NCI-H2171 treated with DMSO at 0.1 percent for 48 hours (cell line): ENCODE data around the gene SNAPC2.
"Not testable (repeated sequence)": the region's sequence is repeated elsewhere in the genome, so short reads cannot be mapped to it uniquely, and the experiment has no call there.

Experiments
- DNase-seq: peaks from one replicate; lab custom pipeline; 2025; lab: John Stamatoyannopoulos, UW

The SNAPC2 gene

DNA sequence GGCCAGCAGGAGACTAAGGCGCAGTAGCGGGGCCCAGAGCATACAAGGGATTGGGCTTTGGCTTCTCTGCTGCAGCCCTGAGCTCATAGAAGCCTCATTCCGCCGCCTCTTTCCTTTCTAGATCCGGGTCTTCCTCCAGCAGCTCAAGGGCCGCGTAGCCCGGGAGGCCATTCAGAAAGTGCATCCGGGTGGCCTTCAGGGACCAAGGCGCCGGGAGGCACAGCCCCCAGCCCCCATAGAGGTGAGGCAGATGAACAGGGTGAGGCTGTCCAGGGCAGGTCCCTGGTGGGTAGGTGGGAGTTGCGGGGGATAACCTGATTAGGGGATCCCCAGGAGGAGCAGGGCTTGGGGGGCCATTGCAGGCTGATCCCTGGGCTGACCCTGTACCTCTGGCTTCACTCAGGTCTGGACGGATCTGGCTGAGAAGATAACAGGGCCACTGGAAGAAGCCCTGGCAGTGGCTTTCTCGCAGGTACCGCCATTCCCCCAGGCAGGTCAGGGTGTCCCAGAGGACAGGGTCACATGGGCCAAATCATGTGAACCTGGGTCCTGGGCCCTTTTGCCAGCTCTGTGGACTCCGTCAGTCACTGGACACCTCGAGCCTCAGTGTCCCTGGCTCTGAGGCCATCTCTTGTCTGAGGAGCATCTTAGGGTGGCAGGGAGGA is 1.3 kb downstream of the SNAPC2 start:
- DNase-seq: no peak

DNA sequence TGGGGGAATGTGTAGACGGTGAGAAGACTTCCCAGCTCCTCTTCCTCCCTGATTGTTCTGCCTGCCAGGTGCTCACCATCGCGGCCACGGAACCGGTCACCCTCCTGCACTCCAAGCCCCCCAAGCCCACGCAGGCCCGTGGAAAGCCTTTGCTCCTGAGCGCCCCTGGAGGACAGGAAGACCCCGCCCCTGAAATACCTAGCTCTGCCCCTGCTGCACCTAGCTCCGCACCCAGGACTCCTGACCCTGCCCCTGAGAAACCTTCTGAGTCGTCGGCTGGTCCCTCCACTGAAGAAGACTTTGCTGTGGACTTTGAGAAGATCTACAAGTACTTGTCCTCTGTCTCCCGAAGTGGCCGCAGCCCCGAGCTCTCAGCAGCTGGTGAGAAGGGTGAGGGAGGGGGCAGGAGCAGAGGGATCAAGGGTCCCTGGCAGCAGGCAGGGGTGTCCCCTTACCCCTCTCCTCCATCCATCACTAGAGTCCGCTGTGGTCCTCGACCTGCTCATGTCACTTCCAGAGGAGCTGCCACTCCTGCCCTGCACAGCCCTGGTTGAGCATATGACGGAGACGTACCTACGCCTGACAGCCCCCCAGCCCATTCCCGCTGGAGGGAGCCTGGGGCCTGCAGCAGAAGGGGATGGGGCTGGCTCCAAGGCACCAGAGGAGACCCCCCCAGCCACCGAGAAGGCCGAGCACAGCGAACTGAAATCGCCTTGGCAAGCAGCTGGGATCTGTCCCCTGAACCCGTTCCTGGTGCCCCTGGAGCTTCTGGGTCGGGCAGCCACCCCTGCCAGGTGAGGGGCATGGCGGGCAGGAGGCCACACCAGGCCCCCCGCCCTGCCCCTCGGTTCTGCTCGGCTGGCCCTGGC is 2.1 kb downstream of the SNAPC2 start:
- DNase-seq: no peak

DNA sequence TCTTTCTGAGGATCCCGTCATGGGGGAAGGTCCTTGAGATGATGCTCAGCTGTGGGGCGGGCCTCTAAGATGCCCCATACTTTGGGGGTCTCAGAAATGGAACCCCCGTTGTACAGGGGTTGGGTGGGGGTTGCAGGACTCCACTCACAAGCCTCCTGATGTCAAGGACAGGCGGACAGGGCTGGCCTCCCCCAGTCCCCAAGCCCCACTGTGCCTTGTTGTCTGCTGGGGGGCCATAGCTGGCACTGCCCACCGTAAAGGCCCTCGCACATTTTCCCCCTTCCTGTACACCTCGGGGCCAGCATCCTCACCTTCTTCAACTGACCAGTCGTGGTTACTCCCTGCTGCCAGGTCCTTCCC is 2.7 kb downstream of the SNAPC2 start:
- no peak for DNase-seq

DNA sequence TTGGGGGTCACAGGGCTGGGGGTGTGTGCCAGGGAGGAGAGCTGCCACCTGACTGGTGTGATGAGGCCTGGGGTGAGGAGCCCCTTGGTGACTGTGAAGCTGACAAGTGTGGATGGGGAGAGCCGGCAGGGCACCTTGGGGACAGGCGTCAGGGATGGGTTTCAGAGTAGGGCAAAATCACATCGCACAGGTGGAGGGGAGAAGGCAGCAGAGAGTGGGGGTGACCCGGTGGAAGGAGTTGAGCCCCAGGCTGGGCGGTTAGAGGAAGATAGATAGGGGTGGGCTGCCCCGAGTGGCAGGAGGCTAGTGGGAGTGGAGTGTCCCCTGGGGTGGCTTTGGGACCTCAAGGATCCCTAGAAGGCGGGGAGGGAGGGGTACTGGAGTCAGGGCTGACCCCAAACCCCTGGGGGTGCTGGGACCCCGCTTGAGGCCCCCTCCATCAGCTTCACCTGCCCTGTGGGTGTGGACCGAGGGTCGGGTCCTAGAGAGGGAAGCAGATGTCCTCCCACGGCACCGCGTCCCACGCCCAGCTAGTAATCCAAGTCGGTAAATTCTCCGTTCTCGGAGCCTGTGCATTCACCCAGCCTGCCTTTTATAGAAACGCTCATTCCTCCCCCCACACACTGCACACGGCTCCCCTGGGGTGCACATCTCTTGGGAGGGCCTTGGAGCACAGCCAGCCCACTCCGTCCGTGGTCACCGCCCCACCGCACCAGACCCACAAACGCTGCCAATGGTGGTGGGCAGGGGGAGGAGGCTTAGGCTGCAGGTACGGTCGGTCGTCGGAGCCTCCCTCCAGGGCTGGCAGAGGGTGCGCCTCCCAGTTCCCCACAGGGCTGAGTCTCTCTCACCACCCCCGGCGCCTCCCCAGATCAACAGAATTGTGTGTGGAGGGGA is 3.4 kb downstream of the SNAPC2 start:
- no peak for DNase-seq

DNA sequence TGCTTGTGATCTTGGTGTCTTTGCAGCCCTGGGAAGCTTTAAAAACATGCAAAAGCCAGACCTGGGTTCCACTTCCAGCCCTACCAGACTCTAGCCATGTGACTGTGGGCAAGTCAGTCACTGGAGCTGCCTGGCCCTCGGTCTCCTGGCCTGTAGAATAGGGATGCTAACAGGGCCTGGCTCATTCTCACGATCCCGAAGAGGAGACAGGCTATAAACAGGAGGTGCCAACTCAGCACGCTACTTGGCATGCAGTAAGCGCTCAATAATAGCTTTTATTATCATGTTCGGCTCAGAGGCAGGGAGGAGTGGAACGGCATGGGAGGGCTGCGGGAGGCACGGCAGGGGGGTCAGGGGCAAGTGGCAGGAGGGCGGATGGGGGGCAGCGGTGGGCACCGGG is 4.1 kb downstream of the SNAPC2 start:
- no peak for DNase-seq

DNA sequence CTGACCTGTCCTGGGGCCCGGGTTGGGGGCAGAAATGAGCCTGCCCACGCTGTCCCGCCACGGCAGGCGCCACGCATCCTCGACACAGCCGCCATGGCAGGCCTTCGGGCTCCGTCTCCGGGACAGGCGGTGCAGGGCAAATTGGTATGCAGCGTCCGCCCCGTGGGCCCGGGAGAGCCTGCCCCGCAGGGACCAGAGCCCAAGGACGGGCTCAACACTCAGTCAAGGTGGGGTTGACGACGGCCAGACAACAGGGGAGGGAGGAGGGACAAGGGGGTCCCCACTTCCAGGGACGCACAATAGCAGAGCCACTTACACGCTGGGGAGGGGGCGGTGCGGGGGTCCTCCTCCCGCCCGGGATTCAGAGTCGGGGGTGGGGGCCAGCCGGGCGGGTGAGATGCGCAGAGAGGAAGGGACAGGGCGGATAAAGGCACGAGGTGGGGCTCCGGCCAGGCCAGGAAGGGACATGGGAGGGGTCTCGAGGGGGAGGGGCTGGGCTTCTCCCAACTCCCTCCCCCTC is 4.6 kb downstream of the SNAPC2 start:
- no peak for DNase-seq

DNA sequence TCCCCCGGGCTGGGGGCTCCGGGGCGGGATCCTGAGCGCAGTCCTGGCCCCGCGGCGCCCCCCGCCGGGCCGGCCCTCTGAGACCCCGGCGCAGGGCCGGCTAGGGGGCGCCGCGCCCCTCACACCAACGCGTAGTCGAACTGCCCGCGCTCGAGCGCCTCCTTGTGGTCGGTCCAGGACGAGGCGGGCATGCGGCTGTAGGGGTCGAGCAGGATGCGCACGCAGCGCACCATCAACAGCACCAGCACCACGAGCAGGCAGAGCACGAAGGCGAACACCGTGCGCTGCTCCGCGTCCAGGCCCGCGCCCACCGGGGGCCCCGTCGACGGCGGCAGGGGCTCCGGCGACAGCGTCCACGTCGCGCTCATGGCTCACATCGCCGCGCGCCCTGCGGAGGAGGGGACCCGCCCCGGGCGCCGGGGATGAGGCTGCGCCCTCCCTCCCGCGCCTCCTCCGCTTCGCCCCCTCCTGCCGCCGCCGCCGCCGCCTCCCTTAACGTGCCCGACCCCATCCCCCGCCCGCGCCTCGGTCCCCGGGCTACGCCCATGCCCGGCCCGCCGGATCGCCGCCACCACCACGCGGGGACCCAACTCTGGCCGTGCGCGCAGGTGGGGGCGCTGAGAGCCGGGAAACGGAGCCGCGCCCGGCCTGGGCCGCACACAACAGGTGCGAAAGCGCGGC is 5.2 kb downstream of the SNAPC2 start:
- DNase-seq: peak; percentile 72

DNA sequence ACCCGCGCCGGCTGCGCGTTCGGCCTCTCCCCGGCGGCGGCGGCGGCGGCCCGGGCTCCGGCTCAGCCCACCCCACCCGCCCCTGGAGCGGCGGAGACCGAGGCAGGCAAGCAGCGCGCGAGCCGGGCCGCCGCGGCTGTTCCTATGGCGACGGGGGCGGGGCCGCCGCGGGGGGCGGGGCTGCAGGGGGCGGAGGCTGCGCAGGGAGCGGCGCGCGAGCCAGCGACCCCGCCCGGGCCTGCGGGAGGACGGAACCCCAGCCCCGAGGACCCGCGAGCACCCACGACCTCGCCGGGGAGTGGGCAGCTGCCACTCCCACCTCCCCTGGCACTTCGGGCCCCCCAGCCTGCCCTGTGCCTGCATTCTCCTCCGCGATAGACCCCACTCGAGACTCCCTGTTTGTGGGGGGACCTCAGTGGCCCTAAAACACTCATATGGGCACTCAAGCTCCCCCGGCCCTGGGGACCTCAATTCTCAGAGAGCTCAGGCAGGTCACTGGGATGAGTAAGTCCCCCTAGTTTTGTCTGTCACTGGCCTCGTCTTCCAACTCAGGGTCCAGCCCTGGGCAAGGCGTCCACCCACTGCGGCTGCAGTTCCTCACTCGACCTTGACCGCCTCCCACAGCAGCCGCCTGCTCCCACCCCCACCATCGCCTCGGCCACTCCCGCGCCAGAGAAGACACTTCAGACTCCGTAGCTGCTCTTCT is 6.0 kb downstream of the SNAPC2 start, which contains the start of gene CTXN1:
CTXN1 (minus strand) TSS at position 115 of the 706 bp plus-strand sequence. CDS start 597 bp downstream, outside the sequence.
- peak; percentile 40 for DNase-seq

DNA sequence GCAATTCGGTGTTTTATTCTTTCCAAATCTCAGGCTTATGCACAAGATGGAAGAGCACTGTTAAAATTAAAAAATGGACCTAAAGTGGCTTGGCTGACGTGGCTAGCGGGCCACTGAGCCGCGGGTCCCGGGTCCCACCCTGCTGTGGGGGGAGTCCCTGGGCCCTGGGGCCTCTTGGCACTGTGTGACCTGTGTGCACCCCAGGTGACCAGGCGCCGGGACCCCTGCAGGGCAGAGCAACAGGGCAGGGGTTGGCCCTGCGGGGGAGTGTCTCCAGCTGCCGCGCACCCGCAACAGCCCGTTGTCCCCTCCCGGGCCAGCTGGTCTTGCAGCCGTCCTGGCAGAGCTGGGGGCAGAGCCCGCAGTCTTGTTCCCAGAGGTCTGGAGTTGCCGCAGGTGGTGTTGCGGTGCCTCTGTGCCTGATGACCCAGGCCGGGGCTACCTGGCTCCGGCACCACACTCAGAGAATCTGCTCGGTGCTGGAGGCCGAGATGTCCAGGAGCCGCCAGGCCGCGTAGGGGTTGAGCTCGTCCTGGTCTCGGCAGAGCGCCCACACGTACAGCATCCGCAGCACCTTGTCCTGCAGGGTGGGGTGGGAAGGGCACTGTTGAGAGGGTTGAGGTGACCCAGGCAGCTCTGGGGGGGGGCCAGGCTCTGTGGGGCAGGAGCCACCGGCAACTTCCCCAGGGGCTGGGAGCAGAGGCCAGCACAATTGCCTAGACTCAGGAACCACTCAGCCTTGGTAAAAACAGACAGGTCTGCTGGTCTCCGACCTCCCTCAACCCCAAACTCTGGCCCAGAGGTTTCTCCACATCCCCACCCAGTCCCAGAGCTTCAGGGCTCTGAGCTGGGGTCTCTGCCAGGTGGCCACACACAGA is 6.8 kb downstream of the SNAPC2 start:
- DNase-seq: no peak

DNA sequence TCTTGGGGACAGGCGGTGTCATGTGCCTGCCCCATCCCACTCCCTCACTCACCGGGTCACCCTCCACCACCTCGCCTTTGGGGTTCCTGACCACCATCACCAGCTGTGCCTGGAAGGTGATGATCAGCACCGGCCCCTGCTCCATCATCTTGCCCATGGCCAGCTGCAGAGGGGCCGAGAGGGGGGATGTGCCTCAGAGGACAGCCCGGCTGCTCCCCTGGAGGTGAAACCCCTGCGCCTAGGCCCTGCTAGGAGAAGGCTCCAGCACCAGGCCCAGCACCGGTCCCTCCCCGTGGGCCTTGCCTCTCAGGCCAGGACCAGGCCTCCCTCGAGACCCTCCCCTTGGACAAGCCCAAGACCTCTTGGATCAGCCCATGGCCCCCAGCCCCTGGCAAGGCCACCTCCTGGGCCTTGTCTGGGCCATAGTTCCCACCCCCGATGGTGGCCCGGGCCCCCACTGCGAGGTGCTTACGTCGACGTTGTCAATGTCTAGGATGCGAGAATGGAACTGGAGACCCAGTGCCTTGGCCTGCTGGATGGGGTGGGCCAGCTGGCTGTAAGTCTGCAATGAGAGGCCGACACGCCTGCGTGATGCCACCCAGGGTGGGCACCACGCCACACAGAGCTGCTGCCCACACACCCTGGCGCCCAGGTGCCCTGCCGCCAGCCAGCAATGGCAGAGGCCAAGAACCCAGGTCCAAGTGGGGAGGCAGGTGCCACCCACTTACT is 7.6 kb downstream of the SNAPC2 start:
- no peak for DNase-seq

DNA sequence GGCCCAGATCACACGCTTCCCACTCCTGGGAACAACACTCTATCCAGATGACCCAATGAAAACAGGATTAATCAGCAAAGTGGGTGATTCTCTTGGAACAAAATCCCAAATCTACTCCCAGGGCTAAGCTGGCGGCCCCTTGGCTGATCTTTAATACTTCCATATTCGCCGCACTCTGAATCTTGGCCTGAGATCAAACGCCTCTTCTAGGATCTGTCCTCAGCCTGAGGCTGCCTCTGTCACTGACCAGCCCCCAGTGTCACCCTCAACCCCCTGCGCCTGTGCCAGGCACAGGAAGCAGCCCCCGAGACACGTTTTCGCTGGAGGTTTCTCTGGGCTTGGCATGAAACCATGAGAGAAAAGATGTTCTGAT is 8.2 kb downstream of the SNAPC2 start:
- DNase-seq: no peak

DNA sequence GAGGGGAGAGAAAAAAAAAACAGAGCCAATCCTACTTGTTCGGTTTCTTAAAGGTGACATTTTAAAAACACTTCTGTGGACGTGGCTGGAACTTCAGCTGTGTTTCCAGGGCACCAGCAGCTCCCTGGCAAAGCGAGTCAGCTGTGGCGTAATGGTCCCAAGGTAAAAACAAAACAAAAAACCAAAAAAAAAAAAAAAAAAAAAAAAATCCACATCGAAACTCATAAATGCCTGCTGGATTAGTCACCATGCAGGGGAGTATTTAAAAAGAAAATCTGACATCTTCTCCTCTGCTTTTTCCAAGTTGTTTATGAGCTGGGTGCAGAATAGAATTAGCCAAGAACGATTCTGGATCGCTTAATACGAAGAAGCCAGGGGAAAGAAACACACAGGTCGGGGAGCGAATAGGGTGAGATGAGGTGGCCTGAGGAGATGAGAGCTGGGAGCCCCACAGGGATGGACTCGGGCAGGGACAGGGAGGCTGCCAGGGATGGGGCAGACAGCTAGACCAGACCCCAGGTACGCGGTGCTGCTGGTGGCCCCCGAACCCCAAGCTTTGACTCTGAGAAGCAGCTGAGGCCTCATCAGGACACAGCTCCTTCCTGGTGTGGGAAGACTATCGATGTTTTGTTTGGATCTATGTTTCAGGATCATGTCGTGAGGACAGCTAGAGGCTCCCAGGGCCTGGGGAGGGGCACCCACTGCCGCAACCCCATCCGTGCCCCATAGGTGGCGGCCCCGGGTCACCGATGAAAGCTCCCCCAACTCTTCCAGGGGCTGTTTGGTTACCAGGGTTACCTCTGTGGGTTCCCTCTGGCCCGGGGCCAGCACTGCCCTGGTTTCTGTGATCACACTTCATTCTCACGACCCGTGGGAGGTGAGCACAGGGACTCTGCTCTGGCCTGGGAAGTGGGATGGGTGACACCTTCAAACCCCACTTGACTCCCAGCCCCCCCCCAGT is 8.9 kb downstream of the SNAPC2 start:
- peak; percentile 59 for DNase-seq

DNA sequence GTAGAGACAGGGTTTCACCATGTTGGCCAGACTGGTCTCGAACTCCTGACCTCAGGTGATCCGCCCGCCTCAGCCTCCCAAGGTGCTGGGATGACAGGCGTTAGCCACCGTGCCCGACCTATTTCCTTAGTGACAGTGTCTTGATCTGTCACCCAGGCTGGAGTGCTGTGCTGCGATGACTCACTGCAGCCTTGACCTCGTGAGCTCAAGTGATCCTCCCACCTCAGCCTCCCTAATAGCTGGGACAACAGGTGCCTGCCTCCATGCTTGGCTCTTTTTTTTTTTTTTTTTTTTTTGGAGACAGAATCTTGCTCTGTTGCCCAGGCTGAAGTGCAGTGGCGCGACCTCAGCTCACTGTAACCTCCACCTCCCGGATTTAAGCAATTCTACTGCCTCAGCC is 9.9 kb downstream of the SNAPC2 start:
- not testable (repeated sequence) for DNase-seq

DNA sequence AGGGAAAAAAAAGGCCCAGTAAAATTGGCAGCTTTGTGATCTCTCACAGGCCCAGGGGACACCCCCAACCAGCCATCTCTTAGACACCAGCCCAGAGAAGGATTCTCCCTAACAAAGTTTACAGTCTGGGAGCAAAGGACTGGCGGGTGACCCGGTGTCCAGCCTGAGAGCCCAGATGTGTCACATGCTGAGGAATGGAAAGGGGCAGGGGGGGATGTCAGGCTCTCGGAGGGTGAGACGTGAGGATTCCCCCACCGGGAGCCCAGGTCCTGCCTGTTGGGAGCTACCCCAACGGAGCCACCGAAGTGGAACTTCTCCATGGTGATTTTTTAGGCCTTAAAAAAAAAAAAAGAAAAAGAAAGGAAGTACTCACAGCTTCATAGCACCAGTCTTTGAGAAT is 10.6 kb downstream of the SNAPC2 start:
- DNase-seq: no peak

DNA sequence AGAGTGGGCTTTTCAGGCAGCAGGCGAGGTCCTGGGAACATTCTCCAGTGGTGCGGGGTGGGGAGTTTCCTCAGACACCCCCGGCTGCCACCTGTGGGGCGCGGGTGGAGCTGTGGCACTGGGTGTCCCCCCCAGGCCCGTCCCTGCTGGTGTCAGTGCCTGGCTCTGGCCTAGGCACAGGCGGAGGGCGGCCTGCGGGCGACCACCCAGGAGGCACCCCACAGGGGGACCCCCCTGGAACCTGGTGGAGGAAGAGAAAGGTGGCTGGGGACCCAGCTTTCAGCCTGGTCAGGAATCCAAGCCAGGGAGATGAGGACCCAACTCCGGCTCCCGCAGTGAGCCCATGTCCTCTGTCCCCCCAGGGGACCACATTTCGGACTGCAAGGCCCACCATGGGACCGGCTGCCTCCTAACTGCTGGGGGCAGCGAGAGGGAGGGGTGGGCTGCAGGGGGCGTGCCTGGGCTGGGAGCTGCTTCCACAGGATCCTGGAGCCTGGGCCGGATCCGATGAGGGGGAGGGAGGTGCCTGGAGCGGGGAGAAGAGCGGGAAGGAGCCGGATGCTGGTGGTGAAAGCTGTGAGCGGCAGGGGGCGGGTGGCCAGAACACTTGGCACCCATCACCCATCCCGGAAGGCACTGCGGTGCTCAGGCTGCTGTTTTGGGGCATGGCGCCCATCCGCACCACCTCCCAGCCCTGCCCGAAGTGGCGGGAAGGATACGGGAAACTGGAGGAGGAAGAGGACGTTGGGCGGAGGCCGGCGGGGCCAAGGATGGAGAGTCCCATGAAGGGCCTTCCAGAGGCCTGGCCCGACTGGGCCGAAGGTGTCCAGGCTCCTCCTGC is 11.3 kb downstream of the SNAPC2 start:
- no peak for DNase-seq

DNA sequence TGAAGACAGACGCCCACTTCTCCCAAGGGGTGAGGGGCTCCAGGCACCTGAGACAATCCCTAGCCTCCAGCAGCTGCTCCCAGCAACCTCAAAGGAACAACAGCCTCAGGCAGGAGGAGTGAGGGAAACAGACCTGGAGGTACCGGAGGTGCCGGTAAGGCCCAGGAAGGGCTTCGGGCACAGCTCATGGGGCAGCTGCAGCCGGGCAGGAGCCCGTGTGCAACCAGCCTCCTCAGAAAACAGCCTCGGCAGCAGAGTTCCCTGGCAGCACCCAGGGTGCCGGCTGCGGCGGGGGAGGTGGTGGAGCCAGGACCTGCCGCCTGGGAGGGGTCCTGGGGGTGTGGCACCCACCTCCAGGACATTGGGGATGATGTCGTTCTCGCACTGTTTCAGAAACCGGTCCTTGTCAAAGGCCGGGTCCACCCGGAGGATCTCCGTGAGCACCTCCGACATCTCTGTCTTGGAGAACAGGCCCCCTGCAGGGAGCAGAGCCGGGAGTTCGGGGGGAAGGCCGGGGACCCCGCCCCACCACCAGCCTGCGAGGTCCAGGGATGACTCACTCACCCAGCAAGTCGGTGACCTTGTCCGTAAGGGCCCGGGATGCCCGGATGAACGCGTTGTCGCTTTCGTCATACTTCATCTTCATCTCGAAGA is 12.3 kb downstream of the SNAPC2 start:
- no peak for DNase-seq

DNA sequence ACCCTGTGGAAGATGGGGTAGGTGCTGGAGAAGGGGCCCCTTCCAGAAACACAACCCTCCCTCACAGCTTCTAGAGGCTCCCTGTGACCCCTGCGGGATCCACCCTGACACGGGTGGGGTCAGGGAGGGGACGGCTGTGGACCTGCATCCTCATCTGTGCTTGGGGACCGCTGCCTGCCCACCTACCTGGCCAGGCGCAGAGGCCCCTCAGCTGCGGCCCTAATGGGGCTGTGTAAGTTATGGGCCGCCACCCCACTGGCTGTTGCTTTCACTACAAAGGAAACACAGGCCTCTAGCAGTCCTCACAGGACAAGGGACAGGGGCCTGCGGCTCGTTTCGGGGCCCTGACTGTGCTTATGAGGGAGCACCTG is 12.8 kb downstream of the SNAPC2 start:
- no peak for DNase-seq
